ENCODE results near the gene MYL4. TPM values are rescaled to one million over a fixed set of nuclear protein-coding genes. Genes with fewer than 3 reads are reported as not detected.

MYL4 gene
- total RNA-seq, 1 experiment from 2014 or later, result 1.6 TPM

DNA sequence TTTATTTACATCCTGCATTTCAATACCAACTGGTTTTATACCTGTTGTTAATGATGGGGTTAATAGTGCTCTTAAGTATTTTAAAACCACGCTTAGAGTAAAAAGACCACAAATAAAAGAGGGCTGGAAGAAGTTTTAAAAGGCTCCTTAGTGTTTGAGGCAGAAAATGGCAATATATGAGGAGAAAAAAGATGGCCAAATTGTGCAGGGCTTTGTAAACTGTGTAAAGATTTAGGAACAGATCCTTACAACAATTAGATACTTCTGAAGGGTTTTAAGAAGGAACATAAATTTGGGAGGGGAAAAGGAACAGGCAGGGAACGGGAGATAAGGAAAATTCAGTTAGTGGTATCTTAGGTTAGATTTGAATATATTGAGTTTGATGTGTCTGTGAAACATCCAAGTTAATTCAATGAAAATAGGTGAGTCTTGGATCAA is 32.7 kb upstream of the MYL4 start:
- no TSS peak for BruUV-seq (replicated peaks)
- no peak for TF ChIP-seq EZH2phosphoT487 (IDR thresholded peaks at IDR 0.05; ENCODE audit: borderline replicate concordance, low read length)
- TF ChIP-seq EZH2 (IDR thresholded peaks at IDR 0.05; ENCODE audit: low read length, unreplicated experiment), result no peak
- TF ChIP-seq, protein P1, sequence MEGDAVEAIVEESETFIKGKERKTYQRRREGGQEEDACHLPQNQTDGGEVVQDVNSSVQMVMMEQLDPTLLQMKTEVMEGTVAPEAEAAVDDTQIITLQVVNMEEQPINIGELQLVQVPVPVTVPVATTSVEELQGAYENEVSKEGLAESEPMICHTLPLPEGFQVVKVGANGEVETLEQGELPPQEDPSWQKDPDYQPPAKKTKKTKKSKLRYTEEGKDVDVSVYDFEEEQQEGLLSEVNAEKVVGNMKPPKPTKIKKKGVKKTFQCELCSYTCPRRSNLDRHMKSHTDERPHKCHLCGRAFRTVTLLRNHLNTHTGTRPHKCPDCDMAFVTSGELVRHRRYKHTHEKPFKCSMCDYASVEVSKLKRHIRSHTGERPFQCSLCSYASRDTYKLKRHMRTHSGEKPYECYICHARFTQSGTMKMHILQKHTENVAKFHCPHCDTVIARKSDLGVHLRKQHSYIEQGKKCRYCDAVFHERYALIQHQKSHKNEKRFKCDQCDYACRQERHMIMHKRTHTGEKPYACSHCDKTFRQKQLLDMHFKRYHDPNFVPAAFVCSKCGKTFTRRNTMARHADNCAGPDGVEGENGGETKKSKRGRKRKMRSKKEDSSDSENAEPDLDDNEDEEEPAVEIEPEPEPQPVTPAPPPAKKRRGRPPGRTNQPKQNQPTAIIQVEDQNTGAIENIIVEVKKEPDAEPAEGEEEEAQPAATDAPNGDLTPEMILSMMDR (conservative IDR thresholded peaks at IDR 0.05; ENCODE audit: low read depth, low read length), result no peak

DNA sequence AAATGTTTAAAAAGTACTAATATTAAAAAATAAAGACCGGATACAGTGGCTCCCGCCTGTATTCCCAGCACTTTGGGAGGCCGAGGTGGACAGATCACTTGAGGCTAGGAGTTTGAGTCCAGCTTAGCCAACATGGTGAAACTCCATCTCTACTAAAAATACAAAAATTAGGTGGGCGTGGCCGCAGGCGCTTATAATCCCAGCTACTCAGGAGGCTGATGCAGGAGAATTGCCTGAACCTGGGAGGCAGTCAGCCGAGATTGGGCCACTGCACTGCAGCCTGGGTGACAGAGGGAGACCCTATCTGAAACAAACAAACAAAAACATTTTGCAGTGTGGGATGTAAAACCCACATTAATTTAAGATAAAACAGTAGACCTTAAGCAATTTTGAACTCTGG is 31.9 kb upstream of the MYL4 start:
- POLR2A ChIA-PET (ENCODE audit: unreplicated experiment), result no interaction called here
- Histone ChIP-seq H3K4me1 (ENCODE audit: insufficient read depth, low read length) (peaks cover 6% of the 10 kb centered on the region; the same call in 1 of the 2 replicates), H4K20me1 (ENCODE audit: low read length) (peaks cover 36% of the 10 kb centered on the region), H3K9ac (ENCODE audit: low read length) (no peak overlapping the region), H3K4me3 (ENCODE audit: low read length) (no peak overlapping the region), H3K4me2 (ENCODE audit: low read length) (no peak overlapping the region), H3K27me3 (ENCODE audit: low read length) (no peaks in the 10 kb centered on the region), H3F3A (ENCODE audit: low read length, unreplicated experiment) (no peaks in the 10 kb centered on the region), H2AFZ (ENCODE audit: low read length) (no peak overlapping the region), H3K9me3 (ENCODE audit: low read length) (no peaks in the 10 kb centered on the region), H3K9me2 (replicated peaks; ENCODE audit: low read length) (no peaks in the 10 kb centered on the region), H3K36me3 (ENCODE audit: low read depth, low read length) (peaks cover 54% of the 10 kb centered on the region), H3K79me2 (ENCODE audit: low read length) (peaks cover 96% of the 10 kb centered on the region), H3K27ac (ENCODE audit: low read length) (no peak overlapping the region)
- intact Hi-C loops (cut with micrococcal nuclease), result no loop called here
- CTCF ChIA-PET, result interaction anchor here (0.5 kb wide), 1 partner anchor 138 kb away, joined by 4 read pairs; no protein-coding TSS in a partner anchor
- DNase-seq (no peak), ATAC-seq (no peak)
- BruUV-seq (replicated peaks), result no TSS peak
- TF ChIP-seq EZH2phosphoT487 (IDR thresholded peaks at IDR 0.05; ENCODE audit: borderline replicate concordance, low read length) (no peak), EZH2 (IDR thresholded peaks at IDR 0.05; ENCODE audit: low read length, unreplicated experiment) (no peak)
- TF ChIP-seq, protein P1 (conservative IDR thresholded peaks at IDR 0.05; ENCODE audit: low read depth, low read length), result no peak

More for the DNA sequence above, 32.7 kb upstream of the MYL4 start:
- Histone ChIP-seq H3K27me3 (ENCODE audit: low read length) (no peaks in the 10 kb centered on the region), H3K36me3 (ENCODE audit: low read depth, low read length) (peaks cover 56% of the 10 kb centered on the region), H3F3A (ENCODE audit: low read length, unreplicated experiment) (no peaks in the 10 kb centered on the region), H3K4me1 (ENCODE audit: insufficient read depth, low read length) (peaks cover 6% of the 10 kb centered on the region; the same call in 1 of the 2 replicates), H3K27ac (ENCODE audit: low read length) (no peak overlapping the region), H3K9me3 (ENCODE audit: low read length) (no peaks in the 10 kb centered on the region), H3K9me2 (replicated peaks; ENCODE audit: low read length) (no peaks in the 10 kb centered on the region), H3K9ac (ENCODE audit: low read length) (no peak overlapping the region), H3K79me2 (ENCODE audit: low read length) (peaks cover 96% of the 10 kb centered on the region), H3K4me3 (ENCODE audit: low read length) (no peak overlapping the region), H4K20me1 (ENCODE audit: low read length) (peaks cover 30% of the 10 kb centered on the region), H3K4me2 (ENCODE audit: low read length) (no peak overlapping the region), H2AFZ (ENCODE audit: low read length) (no peak overlapping the region)
- ATAC-seq, result no peak
- CTCF ChIA-PET, result no interaction called here
- intact Hi-C loops (cut with micrococcal nuclease), result no loop called here
- POLR2A ChIA-PET (ENCODE audit: unreplicated experiment), result no interaction called here
- DNase-seq, result no peak

DNA sequence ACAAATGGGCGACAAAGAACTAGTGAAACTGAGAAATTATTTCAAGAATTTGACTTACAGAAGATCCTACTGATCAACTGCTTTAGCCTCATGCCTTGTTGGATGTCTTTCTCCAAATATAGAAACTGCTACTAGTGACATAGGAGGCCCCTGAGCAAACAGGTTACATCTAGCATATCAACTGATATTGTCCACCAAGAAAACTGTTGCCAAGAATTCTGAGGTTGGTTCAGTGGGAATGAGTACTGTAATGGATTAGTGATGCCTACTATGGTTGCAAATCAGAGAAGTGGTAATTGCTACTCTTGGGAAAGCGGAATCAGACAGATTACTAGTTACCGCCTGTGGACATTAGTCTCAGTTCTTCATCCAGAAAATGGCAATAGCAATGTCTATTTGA is 30.0 kb upstream of the MYL4 start:
- ATAC-seq (no peak), DNase-seq (no peak)
- H3F3A ChIP-seq (ENCODE audit: low read length, unreplicated experiment), result no peaks in the 10 kb centered on the region
- H3K4me3 ChIP-seq (ENCODE audit: low read length), result no peak overlapping the region
- H3K9ac ChIP-seq (ENCODE audit: low read length), result no peak overlapping the region
- peaks cover 6% of the 10 kb centered on the region; the same call in 1 of the 2 replicates for H3K4me1 ChIP-seq (ENCODE audit: insufficient read depth, low read length)
- no TSS peak for BruUV-seq (replicated peaks)
- ChIA-PET POLR2A (ENCODE audit: unreplicated experiment) (no interaction called here), CTCF (no interaction called here)
- H3K36me3 ChIP-seq (ENCODE audit: low read depth, low read length), result peaks cover 52% of the 10 kb centered on the region
- intact Hi-C loops (cut with micrococcal nuclease), result no loop called here
- H3K27me3 ChIP-seq (ENCODE audit: low read length), result no peaks in the 10 kb centered on the region
- H3K79me2 ChIP-seq (ENCODE audit: low read length), result peaks cover 99% of the 10 kb centered on the region
- no peak overlapping the region for H3K27ac ChIP-seq (ENCODE audit: low read length)
- TF ChIP-seq EZH2 (IDR thresholded peaks at IDR 0.05; ENCODE audit: low read length, unreplicated experiment) (no peak), EZH2phosphoT487 (IDR thresholded peaks at IDR 0.05; ENCODE audit: borderline replicate concordance, low read length) (no peak)
- TF ChIP-seq, protein P1 (conservative IDR thresholded peaks at IDR 0.05; ENCODE audit: low read depth, low read length), result no peak
- no peaks in the 10 kb centered on the region for H3K9me3 ChIP-seq (ENCODE audit: low read length)
- H3K9me2 ChIP-seq (replicated peaks; ENCODE audit: low read length), result no peaks in the 10 kb centered on the region
- no peak overlapping the region for H2AFZ ChIP-seq (ENCODE audit: low read length)
- H3K4me2 ChIP-seq (ENCODE audit: low read length), result no peak overlapping the region
- H4K20me1 ChIP-seq (ENCODE audit: low read length), result peaks cover 49% of the 10 kb centered on the region

Data from PC-3 (cell line).